ENCODE data around the gene CPED1.
"Not testable (repeated sequence)": the region's sequence is repeated elsewhere in the genome, so short reads cannot be mapped to it uniquely, and the experiment has no call there.

CPED1 gene

DNA sequence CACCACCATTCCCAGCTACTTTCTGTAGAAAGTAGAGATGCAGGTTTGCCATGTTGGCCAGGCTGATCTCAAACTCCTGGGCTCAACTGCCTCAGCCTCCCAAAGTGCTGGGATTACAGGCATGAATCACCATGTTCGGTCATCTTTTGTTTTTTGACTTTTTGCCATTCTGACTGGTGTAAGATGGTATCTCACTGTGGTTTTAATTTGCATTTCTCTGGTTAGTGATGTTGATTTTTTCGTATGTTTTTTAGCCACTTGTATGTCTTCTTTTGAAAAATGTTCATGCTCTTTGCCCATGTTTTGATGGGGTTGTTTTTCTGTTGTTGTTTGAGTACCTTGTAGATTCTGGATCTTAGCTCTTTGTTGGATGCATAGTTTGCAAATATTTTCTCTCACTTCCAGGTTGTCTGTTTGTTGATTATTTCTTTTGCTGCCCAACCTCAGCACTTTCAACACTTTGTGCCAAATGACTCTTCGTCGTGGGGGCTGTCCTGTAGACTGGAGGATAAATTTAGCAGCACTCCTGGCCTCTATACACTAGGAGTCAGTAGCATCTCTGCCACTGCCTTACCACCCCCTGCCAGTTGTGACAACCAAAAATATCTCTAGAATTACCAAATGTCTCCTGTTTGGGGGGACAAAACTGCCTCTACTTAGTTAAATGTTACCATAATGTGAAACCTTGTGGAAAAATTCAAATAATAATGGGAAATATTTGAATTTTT is 6.5 kb upstream of the CPED1 start:
- no peak for DNase-seq

DNA sequence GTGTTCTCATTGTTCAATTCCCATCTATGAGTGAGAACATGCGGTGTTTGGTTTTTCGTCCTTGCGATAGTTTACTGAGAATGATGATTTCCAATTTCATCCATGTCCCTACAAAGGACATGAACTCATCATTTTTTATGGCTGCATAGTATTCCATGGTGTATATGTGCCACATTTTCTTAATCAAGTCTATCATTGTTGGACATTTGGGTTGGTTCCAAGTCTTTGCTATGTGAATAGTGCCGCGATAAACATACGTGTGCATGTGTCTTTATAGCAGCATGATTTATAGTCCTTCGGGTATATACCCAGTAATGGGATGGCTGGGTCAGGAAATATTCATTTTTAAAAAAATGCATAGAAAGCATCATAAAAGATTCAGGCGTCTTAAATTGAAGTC is 4.9 kb upstream of the CPED1 start:
- DNase-seq: not testable (repeated sequence)

DNA sequence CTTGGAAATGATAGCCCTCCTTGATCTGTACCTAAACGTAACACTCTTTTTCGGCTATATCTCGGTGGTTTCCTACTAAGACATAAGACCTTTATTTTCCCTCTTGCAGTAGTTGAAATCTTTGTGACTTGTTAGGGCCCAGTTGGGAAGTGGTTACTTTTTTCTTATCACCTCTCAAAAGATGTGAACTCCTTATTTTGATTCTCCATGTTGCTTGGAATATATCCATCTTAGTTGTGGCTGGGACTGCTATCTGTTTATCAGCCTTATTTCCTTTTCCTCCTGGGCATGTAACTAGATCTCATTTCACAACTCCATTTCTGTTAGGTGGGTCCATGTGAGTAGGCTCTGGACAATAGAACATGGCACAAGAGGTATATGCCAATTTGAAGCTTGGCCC is 4.1 kb upstream of the CPED1 start:
- DNase-seq: no peak

DNA sequence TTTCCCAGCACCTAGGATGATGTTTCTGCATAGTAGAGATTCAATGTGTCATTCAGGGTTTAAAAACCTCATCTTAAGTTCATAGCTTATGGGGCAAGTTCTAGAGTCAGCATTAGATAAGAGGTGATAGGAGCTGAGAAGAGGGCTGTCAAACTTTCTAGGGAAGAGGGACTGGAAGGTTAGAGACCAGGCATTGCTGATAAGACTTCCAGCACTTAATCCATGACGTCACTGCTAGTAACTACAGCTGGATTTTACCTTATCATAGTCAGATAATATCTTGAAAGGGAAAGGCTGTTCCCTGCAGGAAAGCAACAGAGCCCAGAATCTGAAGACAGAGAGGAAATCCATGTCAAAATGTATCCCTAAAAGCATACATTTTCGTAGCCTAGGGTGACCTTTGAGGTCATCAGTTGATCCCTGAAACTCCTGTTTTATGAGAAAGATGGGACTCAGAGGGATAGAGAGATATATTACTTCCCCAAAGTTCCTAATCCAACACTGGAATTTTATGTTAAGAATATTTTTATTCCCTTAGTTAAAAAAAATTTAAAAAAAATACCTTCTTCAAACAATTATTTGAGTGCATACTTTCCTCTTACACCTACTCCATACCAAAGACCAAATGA is 3.3 kb upstream of the CPED1 start:
- DNase-seq: no peak

DNA sequence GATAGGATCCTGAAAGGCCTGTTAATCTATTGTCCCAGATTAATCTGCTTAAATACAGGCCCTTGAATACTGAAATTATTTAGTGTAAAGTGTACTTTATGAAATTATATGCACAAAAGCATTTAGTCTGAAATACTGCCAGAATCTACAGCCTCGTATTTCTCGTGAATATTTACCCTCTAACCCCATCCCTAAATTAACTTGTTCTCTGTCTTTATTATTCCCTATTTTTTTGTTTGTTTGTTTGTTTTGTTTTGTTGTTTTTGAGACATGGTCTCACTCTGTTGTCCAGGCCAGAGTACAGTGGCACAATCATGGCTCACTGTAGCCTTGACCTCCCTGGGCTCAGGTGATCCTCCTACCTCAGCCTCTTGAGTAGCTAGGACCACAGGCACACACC is 2.7 kb upstream of the CPED1 start:
- no peak for DNase-seq

DNA sequence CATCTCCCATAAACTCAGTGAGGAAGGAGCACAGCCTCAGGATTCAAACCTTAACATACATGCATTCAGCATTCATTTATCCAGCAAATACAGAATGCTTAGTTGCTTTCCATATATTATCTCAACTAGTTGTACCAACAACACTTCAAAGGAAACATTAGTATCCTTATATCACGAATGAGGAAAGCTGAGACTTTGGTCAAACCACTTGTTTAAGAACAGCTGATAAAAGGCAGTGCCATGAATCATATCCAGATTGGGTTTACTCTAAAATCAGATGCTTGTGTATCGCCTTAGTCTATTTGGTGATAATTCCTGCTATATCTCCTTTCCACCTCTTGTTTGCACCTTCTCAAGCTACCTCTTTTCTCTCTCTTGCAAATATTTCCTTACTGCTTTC is 1.9 kb upstream of the CPED1 start:
- DNase-seq: no peak

DNA sequence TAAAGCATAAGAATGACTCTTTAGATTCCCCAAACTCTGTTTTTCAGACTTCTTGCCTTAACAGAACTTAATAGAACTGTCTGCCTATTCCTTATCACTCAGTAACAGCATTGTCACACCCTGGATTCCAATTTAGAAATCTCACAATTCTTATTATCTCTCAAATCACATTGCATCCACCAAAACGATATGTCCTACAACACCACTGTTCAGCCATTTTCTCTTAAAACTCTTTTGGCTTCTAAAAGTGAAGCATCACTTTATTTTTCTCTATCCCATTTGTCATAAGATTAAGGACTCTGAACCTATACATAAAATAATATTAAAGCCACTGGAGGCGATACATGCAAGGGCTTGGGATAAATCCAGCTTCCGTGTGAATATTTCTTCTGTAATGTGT is 1.2 kb upstream of the CPED1 start:
- DNase-seq: no peak

DNA sequence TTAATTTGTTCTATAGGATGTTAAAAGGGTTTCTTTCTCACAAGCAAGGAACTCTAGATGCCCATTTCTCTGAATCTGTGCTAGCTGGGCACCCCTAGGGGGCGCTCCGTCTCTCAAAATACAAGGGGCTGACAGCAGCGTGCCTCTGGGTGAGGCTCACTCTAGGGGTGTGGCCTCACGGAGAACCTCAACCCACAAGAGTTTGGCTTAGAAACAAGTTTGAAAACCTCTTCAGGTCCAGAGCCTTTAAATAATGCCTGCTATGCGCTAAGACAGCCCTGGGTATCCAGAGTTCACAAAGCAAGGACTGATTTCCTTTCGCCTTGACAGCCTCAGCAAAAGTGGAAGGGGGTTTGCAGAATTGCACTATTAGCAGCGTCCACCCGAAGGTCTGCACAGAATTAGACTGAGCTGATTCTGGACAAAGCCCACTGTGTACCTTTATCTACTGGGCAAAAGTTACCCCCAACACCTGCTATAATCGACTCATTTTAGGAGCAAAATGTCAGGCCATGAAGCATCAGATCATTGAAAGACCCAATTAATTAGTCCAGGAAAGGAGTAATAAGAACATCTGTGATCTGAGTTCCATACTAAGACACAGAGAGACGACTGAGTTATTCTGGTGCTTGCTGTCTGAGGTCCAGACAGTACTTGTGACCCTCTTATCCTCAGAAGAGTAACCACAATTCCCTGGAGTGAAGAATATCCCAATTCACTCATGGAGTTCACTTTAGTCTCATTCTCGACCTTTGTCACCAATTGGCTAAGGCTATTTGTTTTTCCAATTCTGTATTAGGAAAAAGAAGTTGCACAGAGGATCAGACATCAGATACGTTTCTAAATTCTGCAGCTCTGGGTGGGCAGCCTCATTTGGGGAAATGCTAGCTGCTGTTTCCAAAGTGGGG is 574 bp upstream of the CPED1 start:
- peak; percentile 83 for DNase-seq

DNA sequence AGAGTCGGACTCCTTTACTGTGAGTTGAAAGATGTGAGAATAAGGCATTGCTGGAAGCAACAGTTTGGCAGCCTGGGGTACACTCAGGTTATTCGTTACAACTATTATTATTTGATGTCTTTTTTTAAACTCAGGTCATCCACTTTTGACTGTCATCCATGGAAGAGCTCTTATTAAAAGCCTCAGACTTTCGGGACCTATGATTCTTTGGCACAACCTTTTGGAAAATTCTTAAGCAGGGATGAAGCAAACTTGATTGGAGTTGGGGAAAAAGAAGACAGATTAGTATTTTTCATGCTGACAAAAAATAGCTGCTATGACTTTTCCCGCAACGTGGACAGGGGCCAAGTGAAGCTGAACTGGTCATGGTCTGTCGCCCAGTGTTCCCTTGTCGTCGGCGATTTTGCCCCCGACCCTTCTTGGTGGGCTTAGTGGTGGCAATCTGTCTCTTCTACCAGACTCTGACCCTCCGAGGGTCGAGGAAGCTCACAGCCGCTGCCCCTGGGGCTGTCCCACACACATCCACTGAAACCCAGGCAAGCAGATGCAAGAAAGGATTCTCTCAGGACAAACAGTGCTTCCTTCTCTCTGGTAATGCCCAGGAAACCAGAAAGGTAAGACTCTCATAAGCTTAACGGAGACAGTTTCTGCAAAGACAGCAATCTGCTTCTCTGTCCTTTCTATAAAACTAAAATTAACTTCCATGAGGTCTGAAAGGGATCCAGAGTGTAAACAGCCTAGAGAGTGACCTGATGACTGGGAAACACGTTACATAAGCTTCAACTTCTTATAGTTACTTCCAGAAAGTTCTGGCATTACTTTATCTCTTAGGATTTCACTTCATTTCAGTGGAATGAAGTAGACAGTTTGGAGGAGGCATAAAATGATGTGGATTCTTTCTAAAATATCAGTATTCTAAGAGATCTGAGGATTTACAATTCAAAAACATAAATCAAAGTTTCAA is 1.0 kb downstream of the CPED1 start:
- DNase-seq: no peak

DNA sequence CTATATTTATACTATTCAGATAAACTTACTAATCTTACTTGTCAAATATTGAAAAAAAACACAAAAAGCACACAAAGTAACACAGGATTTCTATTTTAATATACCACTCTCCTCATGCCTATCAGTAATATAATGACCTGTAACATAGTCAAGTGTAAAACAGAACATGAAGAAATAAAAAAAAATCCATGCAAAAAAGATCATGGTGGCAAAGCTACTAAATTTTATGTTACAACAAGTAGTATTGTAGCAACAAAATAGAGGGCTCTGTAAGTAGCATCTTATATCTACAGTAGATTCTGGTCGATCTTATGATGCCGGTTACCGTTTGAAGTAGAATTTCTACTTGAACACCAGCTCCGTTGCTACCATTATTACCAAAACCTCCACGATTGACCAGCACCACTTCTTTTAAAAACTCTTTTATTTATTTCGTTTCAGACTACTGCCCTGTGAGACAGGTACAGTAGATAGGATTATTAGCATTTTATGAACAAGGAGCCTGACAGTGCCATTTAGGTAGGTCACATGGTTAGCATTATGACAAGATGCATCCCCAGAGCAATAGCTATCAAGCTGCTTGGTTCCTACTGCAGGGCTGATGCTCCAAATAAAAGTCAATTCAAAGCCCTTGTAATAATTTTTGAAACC is 2.1 kb downstream of the CPED1 start:
- no peak for DNase-seq

DNA sequence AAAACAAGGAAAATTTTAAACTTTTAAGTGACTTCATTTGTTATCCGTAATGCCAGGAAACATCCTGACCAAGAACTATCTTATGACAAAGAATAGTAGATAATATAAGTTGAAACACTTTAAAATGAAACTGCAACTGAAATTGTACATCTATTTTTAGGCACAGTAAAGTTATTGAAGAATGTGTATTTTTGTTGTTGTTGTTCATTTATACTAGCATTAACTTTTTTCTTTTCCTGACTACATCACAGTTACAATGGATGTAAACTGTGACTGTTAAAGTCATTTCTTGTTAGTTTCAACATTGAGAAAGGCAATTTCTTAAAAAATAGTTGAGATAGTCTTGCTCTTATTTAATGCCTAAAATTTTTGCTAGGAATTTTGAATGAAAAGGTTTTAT is 2.6 kb downstream of the CPED1 start:
- no peak for DNase-seq

DNA sequence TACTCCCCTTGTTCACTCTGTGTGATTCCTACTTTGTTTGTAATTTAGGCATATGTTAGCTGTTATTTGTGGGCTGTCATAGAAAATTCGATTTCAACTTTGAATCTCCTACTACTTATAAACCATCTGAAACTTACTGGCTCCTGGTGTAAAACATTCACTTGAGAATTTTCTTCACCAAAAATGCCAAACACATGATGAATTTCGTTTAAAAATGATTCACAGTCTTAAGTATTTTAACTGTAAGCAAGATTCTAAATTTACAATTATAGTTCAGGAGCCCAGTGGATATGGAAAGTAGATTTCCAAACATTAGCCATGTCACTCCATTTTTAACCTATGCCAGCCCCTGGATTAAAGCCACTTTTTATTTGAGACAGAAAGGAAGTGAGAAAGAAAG is 3.1 kb downstream of the CPED1 start:
- DNase-seq: no peak

DNA sequence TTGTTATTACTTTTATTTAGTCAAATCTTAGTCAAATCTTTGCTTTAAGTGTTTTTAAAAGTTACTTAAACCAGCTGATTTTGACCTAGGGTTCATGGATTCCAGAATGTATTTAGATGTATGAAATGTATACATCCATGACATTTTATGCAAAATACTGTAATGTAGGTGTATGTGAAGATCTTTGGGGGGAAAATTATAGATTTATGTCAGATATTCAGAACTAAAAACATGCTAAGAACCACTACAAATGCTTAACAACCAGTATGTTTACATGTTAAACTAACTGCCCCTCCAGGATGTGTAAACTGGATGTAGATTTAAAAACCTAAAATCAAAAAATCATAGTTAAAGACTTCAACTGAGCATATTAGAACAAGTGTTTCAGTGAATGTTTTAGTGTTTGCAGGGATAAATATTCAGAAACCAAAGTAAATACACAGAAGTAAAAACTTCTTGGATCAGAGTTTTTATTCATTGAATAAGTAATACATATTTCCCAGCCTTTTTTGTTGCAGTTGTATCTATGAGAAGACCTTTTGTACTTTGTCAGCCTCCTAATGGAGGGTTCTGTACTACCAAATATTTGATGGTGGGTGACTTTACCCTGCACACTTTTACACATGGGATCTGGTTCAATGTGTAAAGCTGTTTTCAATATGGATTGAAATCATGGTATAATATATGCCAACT is 3.9 kb downstream of the CPED1 start:
- DNase-seq: no peak

DNA sequence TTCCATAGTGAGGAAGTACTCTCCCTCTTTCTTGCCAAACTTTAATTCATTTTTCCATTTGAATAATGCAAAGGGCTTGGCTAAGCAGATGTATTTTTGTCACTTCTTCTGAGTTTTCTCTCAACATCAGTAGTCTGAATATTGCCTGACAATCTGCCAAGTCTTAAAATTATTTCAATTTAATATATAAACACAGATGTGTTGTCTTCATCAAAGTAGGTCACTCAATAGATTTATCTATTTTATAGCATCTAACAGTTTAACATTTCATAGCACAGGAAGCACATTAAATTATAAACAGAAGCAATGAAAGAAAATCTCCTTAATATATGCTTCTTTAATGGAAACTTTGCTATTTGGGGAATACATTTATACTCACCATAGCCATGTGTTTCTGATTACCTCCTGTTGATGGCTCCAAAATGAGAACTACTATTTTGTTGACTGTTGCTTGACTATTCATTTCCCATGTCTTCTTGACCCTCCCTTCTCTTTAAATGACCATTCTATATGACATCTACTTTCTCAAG is 4.5 kb downstream of the CPED1 start:
- DNase-seq: no peak

DNA sequence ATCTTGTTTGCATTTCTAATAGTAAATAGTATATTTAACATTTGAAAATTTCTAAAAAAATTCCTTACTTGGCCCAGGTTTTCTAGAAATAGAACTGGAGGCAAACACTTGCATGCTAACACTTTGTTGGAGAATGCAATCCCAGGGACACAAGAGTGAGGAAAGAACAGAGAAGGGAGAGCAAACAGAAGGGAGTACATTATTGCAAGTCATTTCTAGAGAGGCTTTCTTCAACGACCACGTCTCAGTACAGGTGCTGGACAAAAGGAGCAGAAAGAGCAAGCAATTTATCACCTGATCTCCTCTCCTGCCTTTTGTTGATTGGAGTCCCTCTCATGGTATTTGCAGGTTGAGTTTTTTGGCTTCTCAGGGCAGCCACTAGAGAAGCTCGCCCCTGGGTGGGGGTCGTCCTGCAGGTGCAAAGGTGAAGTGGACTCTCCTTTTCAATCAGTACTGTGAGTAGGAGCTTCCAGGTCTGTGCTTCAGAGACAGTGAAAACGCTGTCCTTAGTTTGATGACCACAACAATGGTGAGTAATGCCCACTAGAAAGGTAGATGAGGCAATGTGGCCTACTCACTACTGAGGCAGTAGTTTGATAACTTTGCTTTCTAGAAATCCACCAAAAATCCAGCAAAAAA is 5.2 kb downstream of the CPED1 start:
- no peak for DNase-seq

DNA sequence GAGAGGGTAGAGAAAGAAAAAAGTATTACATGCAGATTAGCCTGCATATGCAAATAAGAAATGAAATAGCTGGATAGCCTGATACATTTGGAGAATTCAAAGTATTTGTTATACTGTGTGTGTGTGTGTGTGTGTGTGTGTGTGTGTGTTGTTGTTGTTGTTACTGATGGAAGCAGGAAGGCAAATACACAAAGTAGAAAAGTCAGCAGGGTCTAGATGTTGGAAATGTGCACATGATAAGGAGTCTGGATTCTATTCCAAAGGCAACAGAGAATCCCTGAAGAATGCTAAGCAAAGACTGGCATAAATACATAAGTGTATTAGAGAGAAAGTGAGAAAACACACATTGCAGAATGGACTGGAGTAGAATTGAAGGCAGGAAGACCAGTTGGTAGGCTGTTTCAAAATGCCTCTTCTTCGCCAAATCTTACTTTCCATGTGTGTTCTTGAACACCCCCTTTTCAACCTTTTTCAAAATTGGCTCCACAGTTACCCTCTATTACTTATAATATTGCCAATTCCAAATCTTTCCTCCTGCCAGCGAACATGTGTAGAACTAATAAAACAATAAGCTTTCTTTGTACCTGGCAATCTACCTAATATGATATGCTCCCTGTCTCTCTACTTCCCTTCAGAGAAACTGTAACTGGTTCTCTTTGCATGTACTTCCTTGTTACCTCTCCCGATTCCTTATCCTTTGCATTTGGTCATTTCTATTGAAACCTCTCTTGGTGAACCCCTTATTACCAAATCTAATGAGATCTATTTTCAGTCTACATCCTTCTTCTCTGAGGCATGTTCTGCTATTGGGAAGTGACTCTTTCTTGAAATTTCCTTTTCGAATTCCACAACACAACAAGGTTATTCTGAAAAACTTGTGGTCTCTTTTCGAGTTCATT is 6.2 kb downstream of the CPED1 start:
- DNase-seq: no peak

DNA sequence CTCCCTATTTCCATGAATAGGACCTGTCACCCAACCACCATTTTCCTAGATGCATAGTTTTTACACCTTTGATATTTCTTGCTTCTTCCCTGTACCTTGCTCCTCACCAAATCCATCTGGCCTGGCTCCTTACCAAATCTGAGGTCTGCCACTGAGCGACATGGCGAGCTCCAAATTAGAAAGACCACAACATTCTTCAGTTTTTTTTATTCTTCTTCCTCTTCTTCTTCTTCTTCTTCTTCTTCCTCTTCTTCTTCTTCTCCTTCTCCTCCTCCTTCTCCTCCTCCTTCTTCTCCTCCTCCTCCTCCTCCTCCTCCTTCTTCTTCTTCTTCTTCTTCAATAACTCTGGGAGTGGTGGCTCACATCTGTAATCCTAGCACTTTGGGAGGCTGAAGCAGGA is 7.1 kb downstream of the CPED1 start:
- no peak for DNase-seq

DNA sequence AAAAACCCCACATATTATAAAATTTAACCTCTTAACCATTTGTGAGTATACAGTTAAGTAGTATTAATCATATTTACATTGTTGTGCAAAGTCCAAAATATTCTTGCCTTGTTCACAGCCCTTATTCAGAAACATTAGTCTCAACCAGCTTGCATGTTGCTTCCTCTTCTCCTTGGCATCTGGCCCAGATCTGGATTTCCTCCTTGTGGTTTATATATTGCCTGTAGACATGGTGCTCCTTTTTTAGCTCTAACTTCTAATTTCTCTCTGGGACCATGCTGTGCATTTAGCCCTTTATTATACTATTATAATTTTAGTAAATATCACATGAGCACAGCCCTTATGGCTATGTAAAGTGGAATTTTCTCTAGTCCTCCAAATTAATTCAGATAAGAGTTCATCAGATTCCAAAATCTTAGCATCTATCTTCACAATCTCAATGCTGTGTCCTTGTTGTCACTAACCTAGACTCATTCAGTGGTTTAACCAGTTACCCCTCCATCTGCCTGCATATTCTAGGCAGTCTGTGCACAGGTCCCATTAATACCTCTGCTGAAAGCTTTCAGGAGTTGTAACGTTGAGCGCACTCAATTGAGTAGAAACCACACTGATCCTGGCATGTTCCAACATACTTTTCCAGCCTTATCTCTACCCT is 7.9 kb downstream of the CPED1 start:
- DNase-seq: no peak

DNA sequence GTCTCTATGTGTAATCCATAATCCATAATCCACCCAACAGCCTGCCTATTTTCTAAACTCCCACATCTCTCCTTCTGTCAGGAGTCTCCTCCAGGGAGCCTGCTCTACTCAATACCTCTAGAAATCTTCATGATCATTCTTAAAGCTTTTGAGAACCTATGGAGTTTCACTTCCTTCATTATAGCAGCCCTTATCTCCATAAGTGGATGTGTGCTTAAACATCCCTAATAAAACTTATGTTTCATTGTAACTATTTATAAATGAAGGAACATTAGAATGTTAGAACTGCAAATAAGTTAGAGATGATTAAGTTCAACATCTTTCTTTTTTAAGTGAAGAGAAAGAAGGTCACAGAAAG is 8.5 kb downstream of the CPED1 start:
- DNase-seq: no peak

All from activated naive CD4-positive, alpha-beta T cell treated with anti-CD3 and anti-CD28 coated beads, Interleukin-2, amount 50 U/mL, for 16 hours (primary cell).